Measurements from ENCODE around the gene SLC4A2.

The SLC4A2 gene

GRCh38 chr7:151095123-151095797 lies 35.9 kb downstream of the SLC4A2 start:
- no peak for DNase-seq (ENCODE audit: low read depth)

- no peak for DNase-seq (ENCODE audit: low read depth)
Observed at GRCh38 chr7:151095828-151096475, 36.6 kb downstream of the SLC4A2 start.

DNA sequence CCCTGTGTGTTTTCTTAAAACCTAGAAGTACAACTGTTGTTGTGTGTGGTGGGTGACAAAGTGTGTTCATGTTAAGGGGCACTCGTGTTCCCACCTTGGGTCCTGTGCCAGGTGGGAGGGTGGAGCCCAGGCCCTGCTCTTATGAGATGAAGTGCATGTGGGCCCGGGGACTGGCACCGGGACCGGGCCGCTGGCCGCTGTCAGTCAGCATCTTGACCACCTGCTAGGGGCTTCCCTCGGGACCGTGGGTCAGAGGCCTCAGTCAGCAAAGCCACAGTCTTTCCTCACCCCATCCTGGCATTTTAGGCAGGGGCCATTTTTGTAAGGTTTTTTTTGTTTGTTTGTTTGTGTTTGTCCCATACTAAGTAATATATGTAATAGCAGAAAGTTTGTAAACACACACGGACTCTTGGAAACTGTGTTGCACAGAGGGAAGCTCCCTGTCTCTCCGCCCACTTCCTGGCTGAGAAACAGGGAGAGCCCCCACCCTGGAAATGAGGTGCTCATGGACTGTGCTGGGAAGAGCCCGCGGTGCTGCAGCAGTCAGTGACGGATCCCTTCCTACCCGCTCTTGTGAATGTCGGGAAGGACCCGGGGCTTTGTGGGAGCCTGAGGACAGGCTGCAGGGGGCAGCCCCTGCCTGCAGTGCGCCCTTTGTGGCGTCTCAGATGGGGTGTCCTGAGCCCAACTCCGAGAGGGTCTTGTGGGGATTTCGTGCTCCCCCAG lies 40.3 kb downstream of the SLC4A2 start:
- no peak for DNase-seq (ENCODE audit: low read depth)

DNA sequence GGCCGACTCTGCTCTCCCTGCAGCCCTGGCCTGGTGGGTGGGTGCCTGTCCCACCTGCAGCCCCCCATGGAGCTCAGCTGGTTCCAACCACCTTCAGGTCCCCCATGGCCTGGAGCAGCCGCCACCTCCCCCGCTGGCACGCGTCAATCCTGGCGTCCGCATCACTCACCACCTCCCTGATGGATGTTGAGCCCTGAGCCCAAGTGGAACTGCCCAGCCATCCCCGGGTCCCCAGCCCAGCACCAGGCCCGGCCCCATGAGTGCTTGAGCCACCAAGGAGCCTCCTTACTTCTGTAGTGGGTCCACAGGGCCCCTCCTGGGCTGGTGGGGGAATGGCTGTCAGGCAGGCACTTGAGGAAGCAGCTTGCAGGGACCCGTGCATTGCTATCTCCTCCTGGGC lies 41.5 kb downstream of the SLC4A2 start:
- DNase-seq (ENCODE audit: low read depth): no peak

DNA sequence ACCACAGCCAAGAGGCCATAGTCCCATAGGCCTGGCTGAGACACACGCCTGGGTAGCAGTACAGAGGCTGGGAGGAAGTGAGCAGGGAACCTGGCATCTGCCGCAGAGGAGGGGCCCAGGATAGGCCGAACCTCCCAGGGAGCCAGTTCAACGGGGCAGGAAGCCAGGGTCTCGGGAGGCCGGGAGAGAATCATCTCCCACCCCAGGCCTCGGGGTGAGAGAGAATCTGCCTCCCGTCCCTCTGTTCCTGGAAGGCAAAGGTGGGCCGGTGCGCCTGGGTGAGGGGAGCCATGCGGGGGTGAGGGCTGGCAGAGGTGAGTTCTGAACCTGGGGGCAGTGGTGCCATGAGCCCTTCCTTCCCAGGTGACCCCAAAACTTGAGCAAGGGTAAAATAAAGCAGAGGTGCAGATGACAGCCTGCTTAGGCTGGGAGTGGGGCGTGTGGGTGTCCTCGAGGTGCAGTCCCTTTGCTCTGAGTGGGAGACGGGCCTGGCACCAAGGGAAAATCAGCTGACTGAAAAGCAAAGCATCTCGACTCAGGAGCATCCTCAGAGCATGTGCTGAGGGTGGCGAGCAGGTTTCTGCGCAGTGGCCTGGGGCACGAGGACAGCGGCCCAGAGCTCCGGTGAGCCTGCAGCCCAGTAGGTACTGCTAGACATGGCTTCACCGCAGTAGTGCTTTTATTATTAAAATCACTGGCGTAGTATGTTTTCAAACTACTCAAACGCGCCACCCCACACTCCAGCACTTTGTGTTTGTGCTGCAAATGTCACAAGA lies 42.4 kb downstream of the SLC4A2 start:
- DNase-seq (ENCODE audit: low read depth): no peak

DNA sequence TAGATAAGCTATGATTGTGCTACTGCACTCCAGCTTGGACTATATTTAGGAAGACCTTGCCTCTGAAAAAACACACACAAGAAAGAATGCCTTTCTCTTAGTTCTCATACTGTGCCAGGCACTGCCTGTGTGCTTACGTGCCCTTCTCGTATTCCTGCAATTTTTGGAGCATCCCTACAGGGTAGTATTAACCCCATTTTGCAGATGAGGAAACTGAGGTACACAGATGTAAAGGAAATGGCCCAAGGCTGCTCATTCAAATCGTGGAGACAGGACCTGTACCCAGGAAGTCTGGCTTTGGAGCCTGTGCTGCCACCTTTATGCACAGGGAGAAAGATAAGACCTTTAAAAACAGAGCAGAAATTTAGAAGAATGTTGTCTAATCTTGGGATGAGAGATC lies 43.6 kb downstream of the SLC4A2 start:
- DNase-seq (ENCODE audit: low read depth): no peak

GRCh38 chr7:151103973-151104372 lies 44.6 kb downstream of the SLC4A2 start:
- DNase-seq (ENCODE audit: low read depth): no peak

- no peak for DNase-seq (ENCODE audit: low read depth)
Observed at GRCh38 chr7:151104411-151105235, 45.2 kb downstream of the SLC4A2 start.

GRCh38 chr7:151107882-151108281 lies 48.5 kb downstream of the SLC4A2 start:
- DNase-seq (ENCODE audit: low read depth): no peak

- DNase-seq (ENCODE audit: low read depth): no peak
Observed at GRCh38 chr7:151109094-151110048, 50.0 kb downstream of the SLC4A2 start.

DNA sequence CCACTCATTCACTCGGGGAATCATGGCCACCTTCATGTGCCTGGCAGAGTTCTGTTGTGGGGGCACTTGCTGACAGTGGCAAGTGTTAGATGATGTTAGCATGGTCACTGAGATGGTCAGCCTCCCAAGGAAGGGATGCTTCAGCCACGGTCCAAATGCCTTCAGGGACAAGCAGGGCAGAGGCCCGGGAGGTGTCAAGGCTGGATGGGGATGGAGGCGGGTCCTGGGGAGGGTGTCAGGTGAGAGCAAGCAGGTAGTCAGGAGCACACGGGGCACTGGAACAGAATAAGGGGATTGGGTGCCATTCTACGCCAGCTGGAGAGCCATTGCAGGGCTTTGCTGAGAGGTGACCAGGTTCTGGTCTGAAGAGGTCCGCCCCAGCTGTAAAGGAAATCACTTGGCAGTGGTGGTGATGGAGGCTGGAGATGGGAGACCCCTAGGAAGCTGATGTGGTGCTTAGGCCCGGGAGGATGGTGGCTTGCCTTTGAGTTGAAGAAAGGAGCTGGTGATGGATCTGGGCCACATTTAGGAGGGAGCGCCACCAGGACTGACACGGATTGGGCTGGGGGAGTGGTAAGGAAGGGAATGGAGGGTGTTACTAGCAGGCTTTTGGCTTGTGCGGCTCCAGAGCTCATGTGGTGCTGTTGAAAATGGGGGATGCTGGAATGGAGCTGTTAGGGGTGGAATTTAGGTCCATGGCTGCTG lies 51.0 kb downstream of the SLC4A2 start:
- DNase-seq (ENCODE audit: low read depth): no peak

DNA sequence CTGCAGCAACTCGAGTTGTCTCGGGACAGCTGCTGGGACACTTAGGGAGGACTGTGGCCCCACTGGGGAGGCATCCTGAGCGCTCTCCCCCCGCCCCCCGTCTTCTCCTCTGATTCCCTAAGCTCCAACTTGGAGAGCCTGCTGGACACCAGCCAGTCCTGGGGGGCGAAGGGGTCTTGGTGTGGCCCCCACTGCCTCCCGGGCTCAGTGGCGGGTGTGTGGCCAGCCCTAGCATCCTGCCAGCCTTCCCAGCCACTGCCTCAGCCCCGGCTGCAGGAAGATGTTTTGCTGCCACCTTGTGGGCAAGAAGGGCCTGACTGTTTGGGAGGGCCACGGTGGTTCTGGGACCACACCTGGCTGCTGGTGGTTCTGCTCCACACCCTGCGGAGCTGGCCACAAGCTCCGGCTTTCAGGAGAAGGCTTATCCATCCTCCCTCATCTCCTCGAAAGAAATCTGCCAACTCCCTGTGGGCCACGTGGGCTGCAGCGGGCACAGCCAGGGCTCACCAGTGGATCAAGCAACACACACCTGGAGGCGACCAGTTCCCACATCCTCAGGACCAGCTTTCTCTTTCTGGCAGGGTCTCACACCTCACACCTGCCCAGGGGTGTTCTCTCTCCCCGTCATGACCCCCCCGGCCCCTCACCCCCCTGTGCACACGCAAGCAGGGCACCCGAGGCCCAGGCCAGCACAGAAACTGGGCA lies 51.7 kb downstream of the SLC4A2 start:
- DNase-seq (ENCODE audit: low read depth): no peak

GRCh38 chr7:151113344-151114150 lies 54.2 kb downstream of the SLC4A2 start:
- no peak for DNase-seq (ENCODE audit: low read depth)

DNA sequence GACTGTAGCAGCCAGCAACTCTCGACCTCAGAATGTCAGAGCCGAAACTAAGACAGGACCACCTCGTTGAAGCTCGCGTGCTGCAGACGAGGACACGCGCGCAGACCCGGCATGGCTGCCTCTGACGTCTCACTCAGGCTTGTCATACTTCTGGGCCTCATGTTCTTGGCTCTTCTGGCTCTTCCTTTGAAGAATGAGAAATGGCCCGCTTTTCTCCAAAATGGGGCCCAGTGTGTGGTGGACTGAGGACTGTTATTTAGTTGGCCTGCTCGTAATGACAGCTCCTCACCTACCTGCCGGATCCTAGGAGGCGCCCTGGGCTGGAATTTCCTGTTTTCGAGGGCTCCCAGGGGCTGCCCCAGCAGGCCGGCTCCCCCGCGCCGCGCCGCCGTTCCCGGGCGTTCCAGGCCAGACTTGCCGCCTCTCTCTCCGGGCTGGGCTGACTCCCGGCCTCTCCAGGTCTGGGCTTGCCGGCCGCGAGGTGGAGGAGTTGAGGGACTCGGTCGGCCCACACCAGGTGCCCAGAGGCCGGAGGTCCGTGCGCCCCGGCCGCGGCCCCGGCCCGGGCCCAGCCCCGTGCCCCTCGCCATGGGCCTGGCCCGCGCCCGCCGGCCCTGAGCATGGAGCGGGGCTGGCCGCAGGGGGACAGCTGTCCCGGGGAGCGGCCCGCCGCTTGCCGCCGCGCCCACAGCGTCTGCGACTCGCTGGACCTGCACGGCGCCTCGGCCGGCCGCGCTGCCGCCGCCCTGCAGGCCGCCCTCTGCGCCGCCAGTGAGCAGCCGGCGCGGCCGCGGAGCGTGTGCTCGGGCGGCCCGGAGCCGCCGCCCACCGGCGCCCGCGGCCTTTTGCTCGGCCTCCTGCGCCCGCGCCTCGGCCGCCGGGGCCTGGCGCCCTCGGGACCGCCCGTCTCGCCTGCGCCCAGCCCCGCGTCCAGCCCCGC lies 55.0 kb downstream of the SLC4A2 start:
- DNase-seq (ENCODE audit: low read depth): no peak

DNA sequence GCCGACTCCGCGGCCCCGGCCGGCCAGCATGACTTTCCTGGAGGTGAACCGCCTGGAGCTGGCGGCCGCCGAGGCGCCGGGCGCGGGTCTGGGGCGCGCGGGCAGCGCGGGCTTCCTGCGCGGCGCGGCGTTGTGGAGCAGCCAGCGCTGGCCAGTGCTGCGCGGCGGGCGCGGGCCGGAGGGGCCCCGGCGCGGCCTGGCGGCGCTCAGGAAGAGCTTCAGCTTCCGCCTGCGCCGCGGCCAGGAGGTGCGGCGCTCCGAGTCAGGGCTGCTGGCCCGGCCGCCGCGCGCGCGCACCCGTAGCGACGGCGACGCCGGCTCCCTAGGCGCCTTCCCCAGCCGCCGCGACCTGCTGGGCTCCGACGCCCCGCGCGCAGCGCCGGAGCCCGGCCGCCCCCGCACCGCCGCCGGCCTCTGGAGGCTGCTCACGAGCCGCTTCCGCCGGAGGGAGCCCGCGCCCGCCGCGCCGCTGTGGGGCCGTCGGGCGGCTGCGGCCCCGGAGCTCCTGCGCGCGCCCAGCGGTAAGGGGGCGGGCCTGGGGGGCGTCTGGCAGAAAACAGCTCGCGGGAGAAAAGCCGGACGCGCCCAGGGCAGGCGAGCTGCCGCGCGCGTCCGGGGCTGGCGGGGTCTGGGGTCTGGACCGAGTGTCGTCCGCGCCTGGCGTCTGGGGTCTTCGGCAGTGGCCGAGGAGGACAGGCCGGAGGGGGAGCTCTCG lies 55.9 kb downstream of the SLC4A2 start:
- no peak for DNase-seq (ENCODE audit: low read depth)

DNA sequence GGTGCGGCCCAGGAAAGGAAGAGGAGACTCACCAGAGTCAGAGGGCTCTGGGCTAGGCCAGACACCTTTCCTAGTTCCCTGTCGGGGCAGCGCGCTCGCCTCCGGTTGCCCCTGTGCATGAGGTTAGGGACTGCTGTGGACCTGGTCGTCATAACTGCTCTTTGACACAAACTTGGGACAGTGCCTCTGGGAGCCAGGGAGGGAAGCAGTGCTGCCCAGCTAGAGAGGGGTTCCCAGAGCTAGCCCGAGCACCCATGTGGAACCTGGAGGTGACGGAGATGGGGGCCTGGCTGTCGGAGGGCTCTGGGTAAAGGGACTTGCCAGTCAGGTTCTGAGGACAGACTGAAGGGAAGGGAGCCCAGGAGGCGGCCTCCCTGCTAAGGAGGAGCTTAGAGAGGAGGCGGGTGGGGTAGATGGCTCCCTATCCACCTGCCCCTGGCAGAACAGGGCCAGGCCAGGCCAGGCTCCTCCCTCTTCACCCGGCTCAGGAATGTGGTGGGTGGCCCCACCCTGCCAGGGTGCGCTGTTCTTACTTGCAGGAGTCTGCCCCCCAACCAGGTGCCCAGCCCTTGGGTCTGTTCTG lies 56.5 kb downstream of the SLC4A2 start:
- no peak for DNase-seq (ENCODE audit: low read depth)
